HG03342 (cell line): ENCODE data around the gene TCF7L1.

Experiments used
- ATAC-seq: cut with Tn5 transposase; IDR thresholded peaks from one replicate; pipeline ENCODE4 v1.9.1; 2021; ENCODE audit warnings: mild to moderate bottlenecking, moderate library complexity; ENCODE audit not compliant: unreplicated experiment

Gene TCF7L1

GRCh38 chr2:85247610-85248009 lies 114.4 kb downstream of the TCF7L1 start:
- ATAC-seq: no peak

- ATAC-seq: no peak
These were observed 115.7 kb downstream of the TCF7L1 start for GRCh38 chr2:85248773-85249509.

DNA sequence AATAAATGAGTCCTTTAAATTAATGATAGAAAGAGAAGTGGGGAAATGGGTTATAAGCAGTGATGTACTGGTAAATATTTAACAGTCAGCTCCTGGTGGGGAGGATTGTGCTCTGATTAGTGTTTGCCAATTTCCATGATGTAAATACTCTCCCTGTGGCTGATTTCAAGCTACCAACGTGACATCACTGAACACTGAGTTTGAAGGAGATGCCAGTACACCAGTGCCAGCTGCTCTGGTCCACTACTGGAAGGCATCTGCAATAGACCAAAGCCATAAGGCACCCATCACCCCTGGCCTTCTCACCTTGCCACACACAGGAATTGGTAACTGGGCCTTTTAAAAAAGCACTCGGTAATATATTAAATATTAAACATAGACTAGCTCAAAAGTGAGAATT lies 116.9 kb downstream of the TCF7L1 start:
- ATAC-seq: no peak

- no peak for ATAC-seq
These were observed 118.0 kb downstream of the TCF7L1 start for GRCh38 chr2:85251070-85251616.

GRCh38 chr2:85253890-85254289 lies 120.7 kb downstream of the TCF7L1 start:
- ATAC-seq: no peak

- ATAC-seq: no peak
These were observed 121.5 kb downstream of the TCF7L1 start for GRCh38 chr2:85254540-85255300.

DNA sequence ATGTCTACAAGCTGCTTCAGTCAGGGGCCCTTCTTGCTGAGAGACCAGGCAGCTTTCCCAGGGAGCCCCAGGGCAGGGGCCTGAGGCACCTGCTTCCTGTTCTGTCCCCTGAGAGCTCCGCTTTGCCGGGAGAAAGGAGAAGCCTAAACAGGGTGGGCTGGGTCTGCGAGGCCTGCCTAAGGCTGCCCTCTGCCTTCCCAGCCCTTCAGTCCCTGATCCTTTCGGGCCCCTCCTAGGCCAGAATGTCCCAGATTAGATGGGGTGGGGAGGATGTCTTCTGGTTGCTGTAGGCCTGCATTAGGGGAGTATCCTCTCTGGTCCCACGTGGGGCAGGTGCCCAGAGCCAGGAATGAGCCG lies 122.2 kb downstream of the TCF7L1 start:
- no peak for ATAC-seq

DNA sequence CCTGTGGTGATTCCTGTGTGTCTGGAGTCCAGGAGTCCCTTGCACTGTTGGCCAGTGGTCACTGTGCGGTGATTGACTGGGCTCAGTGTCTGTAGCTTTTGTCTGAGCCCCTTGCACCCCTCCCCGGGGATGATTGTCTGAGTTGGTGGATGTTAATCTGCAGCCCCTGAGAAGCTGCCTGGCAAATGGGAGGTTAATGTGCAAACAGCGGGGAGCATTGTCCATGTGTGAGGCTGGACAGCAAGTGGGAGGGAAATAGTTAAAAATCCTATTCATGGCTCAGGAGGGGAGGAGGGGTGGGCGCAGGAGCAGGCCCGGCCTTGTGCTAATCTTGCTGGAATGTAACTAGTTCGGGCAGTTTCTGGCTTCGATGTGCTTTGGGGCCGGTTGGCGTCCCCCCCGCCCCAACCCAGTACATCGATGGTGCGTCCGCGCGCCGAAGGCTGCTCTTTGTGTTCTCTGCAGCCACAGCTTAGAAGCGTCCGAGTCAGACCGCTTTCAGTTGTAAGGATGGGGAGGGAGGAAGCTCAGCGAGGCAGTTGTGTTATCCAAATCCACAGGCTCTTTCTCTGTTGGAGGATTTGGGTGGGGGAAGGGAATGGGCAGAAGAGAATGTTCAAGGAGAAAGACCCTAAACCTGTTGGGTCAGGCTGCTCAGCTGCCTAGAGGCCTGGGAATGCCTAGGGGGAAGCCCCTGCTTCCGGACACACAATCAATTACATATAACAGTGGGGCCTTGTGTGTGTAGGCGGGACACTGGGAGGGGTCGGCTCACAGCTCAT lies 122.8 kb downstream of the TCF7L1 start:
- no peak for ATAC-seq

- no peak for ATAC-seq
These were observed 124.3 kb downstream of the TCF7L1 start for GRCh38 chr2:85257359-85257969.

DNA sequence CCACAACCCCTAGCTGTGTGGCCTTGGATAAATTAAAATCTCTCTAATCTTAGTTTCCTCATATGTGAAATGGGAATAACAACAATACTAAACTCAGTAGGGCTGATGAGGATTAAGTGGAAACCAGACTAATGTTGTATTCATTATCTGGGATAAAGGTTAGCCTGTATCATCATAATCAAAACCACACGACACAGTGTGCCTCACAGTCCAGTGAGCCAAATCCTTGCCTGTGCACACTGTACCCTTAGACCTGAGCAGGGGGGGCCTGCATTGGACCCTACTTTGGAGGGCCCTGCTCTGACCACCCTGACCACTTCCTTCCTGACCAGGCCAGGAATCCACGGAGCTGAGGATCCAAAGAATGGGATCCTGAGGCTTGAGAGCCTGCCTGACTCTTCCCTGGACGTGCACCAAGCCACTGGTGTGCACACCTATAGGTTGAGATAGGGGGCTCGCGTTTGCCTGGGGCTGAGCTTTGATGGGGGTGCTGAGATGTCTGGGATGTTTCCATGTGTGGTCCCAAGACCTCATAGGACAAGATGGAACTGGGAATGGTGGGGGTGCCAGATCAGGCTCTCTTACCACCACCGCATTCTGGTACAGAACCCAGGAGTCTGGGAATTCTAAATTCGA lies 124.9 kb downstream of the TCF7L1 start:
- no peak for ATAC-seq

GRCh38 chr2:85259101-85259590 lies 126.0 kb downstream of the TCF7L1 start:
- no peak for ATAC-seq

DNA sequence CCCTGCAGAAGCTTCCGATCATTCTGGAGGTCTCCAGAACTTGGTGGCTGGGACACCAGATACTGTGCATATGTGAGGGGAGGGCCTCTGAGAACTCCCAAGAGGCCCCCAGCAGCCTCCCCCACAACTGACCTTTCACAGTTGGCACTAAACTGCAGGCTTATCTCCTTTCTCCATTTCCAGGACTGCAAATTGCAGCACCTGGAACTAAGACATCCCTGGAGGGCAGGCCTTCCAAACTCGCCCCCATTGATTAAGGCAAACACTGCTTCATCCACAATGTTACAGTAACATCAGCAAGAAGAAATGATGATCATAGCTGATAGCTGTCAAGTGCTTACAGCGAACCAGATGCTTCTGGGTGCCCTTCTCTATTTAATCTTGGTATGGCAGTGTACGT lies 126.7 kb downstream of the TCF7L1 start:
- ATAC-seq: no peak

DNA sequence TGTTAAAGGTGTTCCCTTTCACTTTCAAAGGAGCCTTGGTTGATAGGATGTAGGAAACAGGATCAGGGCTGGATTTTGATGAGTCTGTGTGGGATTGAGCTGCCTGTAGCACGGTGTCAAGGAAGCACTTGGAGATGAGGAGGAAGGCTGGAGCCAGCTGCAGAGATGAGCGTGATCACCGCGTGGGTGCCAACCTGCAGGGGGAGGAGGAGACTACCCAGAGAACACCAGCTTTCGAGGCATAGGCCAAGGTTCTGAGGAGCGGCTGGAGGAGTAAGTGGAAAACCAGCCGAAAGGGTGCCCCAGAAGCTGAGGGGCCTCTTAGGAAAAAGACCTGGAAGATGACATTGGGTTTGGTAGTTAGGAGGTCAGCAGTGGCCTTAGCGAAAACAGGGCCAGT lies 130.4 kb downstream of the TCF7L1 start:
- no peak for ATAC-seq

DNA sequence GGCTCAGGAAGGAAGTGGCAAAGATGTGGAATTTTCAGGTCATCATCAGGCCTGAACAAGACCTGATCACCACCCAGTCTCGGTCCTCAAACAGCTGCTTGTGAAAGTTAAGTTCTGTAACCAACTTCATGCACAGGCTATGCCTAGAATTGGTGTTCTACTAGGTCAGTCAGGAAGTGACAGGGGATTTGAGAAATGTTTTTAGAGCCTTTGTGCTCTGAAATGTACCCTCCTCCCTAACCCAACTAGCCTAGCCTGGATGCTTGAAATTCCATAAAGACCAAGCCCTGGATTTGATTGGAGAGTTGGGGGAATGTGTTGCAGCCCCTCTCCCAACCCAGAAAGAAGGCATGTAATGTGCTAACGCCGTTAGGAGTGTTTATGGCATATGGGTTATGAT lies 131.3 kb downstream of the TCF7L1 start:
- no peak for ATAC-seq

DNA sequence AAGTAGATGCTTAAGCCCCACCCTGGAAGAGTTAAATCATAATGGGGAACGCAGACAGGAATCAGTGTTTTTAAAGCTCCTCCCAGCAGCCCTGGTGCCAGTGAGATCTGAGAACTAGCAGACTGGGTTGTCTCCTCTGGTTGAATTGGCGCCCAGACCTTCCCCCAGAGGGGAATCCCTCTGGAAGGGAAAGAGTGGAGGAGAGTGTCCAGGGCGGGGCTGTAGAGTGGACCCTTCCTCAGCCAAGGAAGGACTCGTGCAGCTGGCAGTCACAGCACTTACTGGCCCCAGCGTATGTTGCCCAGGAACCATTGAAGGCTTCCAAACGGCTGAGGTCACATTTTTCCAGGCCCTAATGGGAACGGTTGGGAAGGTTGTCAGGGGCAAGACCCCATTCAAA lies 132.1 kb downstream of the TCF7L1 start:
- ATAC-seq: no peak

GRCh38 chr2:85266146-85267041 lies 133.2 kb downstream of the TCF7L1 start:
- ATAC-seq: peak; percentile 77

GRCh38 chr2:85269959-85270358 lies 136.8 kb downstream of the TCF7L1 start:
- no peak for ATAC-seq

DNA sequence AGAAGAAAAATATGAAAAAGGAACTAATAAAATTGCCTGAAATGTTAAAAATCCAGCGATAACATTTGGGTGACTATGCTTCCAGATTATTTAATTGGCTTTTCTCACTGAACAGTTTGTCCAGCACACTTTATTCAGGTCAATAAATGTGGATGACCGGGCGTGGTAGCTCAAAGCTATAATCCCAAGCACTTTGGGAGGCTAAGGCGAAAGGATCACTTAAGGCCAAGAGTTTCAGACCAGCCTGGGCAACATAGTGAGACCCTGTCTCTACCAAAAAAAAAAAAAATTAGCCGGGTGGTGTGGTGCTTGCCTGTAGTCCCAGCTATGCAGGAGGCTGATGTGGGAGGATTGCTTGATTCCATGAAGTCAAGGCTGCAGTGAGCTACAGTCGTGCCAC lies 139.2 kb downstream of the TCF7L1 start:
- ATAC-seq: no peak
